ENCODE data around the gene TGFB1I1.

DNA sequence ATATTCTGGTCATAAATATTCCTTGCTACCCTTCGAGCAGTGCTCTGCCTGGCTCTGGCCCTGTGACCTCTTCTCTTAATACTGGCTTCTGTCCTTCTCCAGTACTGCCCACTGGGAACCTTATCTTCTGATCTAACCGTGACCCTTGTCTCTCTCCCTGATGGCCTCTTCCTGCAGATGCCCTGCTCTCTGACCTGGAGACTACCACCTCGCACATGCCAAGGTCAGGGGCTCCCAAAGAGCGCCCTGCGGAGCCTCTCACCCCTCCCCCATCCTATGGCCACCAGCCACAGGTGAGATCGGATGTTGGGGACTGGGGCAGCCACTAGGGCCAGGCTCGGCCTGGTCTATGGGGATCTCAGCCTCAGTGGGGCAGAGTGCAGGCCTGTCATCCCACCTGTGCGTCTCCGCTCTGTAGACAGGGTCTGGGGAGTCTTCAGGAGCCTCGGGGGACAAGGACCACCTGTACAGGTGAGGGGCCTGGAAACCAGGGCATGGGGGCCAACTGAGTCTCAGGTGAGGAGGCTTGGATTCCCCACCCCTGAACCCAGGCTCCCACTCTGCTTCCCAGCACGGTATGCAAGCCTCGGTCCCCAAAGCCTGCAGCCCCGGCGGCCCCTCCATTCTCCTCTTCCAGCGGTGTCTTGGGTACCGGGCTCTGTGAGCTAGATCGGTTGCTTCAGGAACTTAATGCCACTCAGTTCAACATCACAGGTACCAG is 1.5 kb downstream of the TGFB1I1 start:
- TF ChIP-seq, protein P1, sequence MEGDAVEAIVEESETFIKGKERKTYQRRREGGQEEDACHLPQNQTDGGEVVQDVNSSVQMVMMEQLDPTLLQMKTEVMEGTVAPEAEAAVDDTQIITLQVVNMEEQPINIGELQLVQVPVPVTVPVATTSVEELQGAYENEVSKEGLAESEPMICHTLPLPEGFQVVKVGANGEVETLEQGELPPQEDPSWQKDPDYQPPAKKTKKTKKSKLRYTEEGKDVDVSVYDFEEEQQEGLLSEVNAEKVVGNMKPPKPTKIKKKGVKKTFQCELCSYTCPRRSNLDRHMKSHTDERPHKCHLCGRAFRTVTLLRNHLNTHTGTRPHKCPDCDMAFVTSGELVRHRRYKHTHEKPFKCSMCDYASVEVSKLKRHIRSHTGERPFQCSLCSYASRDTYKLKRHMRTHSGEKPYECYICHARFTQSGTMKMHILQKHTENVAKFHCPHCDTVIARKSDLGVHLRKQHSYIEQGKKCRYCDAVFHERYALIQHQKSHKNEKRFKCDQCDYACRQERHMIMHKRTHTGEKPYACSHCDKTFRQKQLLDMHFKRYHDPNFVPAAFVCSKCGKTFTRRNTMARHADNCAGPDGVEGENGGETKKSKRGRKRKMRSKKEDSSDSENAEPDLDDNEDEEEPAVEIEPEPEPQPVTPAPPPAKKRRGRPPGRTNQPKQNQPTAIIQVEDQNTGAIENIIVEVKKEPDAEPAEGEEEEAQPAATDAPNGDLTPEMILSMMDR (conservative IDR thresholded peaks at IDR 0.05), result no peak
- TF ChIP-seq ZFX (IDR thresholded peaks at IDR 0.05), result no peak

Measured in C4-2B (cell line).